ENCODE measurements around the gene NUP153. TPM values are rescaled to one million over a fixed set of nuclear protein-coding genes. Genes with fewer than 3 reads are reported as not detected.

Gene NUP153
- total and polyA plus RNA-seq, 2 of the 8 experiments (the other 6 are each of a cell fraction or from before 2014, with no cell fraction given): 47.0 to 84.8 TPM

DNA sequence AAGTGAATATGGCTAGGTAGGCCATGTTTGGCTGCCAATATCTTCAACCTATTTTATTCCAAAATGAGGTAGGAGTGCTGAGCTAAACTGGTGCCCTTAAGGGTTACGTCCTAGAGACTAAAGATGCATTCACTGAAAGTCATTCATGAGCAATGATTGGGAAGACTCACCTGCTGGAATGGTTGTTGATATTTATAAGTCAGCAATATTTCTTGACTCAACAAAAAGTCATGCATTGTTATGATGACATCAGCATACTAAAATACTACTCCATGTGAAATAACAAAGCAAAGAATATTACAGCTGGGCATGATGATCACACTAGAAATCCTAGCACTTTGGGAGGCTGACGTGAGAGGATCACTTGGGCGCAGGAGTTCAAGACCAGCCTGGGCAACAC, 17.6 kb upstream of the NUP153 start:
- no peak overlapping the region for H2BK12ac ChIP-seq (ENCODE audit: low read depth, low read length)
- H2BK5ac ChIP-seq (ENCODE audit: low read depth, low read length): no peak overlapping the region
- H3K23me2 ChIP-seq (ENCODE audit: low read depth, low read length): no peaks in the 10 kb centered on the region
- no peak overlapping the region for H3K4ac ChIP-seq (replicated peaks; ENCODE audit: insufficient read length, low read depth, low read length)
- H3K23ac ChIP-seq (ENCODE audit: insufficient read length): no peak overlapping the region
- ChIA-PET CTCF (ENCODE audit: partially characterized antibody) (interaction anchor here (0.9 to 1.1 kb wide), 4 partner anchors 9 to 80 kb away, joined by 3 to 4 read pairs (median 3); no protein-coding TSS in a partner anchor), POLR2A (ENCODE audit: partially characterized antibody) (no interaction called here)
- DNase-seq (ENCODE audit: low read depth in 1 of 2, low spot score in 2 of 2): no peak
- no peak overlapping the region for H4K91ac ChIP-seq (replicated peaks; ENCODE audit: insufficient read length, low read length)
- no peak overlapping the region for H3K56ac ChIP-seq (replicated peaks; ENCODE audit: insufficient read length, low read depth, low read length)
- 93% methylated on average over 3 of the region's 3 CpGs; no CpG with 5 or more reads in 1 of the 2 experiments for WGBS, 2 experiments (ENCODE audit: extremely low coverage in 1 of 2, insufficient coverage in 1 of 2, insufficient read length in 1 of 2, insufficient replicate concordance in 2 of 2, low coverage in 1 of 2, low lambda C conversion rate in 2 of 2, missing lambda C conversion rate in 1 of 2)
- H2BK15ac ChIP-seq (ENCODE audit: low read length): no peak overlapping the region
- H3K4me1 ChIP-seq (replicated peaks in 1 of 4; ENCODE audit: control insufficient read depth in 3 of 4, insufficient read depth in 4 of 4, low read length in 3 of 4): no peaks in the 10 kb centered on the region
- H3K9me3 ChIP-seq (ENCODE audit: insufficient read depth in 2 of 2, low read depth in 1 of 2, low read length in 1 of 2): peaks cover 0 to 3% of the 10 kb centered on the region in 2 experiments; a peak in 1 of 4 replicates
- no peak overlapping the region for H4K8ac ChIP-seq (ENCODE audit: extremely low read depth, insufficient read depth, low read length)
- no peak overlapping the region for H2BK120ac ChIP-seq (replicated peaks; ENCODE audit: low read depth, low read length)
- no peaks in the 10 kb centered on the region for H4K20me1 ChIP-seq (replicated peaks in 1 of 2; ENCODE audit: control insufficient read depth in 1 of 2, insufficient read depth in 2 of 2, low read length in 2 of 2)
- no peak overlapping the region for H3K4me2 ChIP-seq (ENCODE audit: insufficient read depth in 1 of 2, low read depth in 2 of 2, low read length in 2 of 2)
- no peak overlapping the region for H2BK20ac ChIP-seq (ENCODE audit: low read length)
- no peaks in the 10 kb centered on the region for H3K36me3 ChIP-seq (ENCODE audit: control insufficient read depth in 2 of 4, insufficient read depth in 4 of 4, low read length in 3 of 4)
- no peak overlapping the region for H3K18ac ChIP-seq (ENCODE audit: extremely low read depth, low read length)
- H3K27me3 ChIP-seq (replicated peaks in 1 of 4; ENCODE audit: control insufficient read depth in 3 of 4, extremely low read depth in 1 of 4, insufficient read depth in 3 of 4, low read length in 3 of 4): no peaks in the 10 kb centered on the region
- no peak overlapping the region for H3K27ac ChIP-seq (ENCODE audit: low read depth, low read length)
- no peak overlapping the region for H2AK5ac ChIP-seq (ENCODE audit: low read depth, low read length)
- FAIRE-seq: no peak
- no peak overlapping the region for H2AFZ ChIP-seq (ENCODE audit: low read length)
- H3K79me1 ChIP-seq (ENCODE audit: low read depth, low read length): no peaks in the 10 kb centered on the region
- H4K5ac ChIP-seq (ENCODE audit: insufficient read length, low read depth, low read length): no peak overlapping the region
- H3K79me2 ChIP-seq (ENCODE audit: control insufficient read depth in 1 of 2, insufficient read depth in 2 of 2, low read length in 2 of 2): no peaks in the 10 kb centered on the region
- no peak overlapping the region for H3K4me3 ChIP-seq (ENCODE audit: extremely low read depth in 1 of 4, insufficient read depth in 2 of 4, low read depth in 3 of 4, low read length in 4 of 4)
- no peak overlapping the region for H3K9ac ChIP-seq (replicated peaks in 1 of 4; ENCODE audit: extremely low read depth in 1 of 4, low read depth in 3 of 4, low read length in 3 of 4)
- no peak overlapping the region for H3K14ac ChIP-seq (ENCODE audit: insufficient read length)
- TF ChIP-seq ASH2L (IDR thresholded peaks at IDR 0.05; ENCODE audit: low read length): no peak
- TF ChIP-seq NANOG (IDR thresholded peaks at IDR 0.05; ENCODE audit: insufficient read depth, low read depth, low read length, poor library complexity, severe bottlenecking): no peak
- no peak for TF ChIP-seq SAP30 (IDR thresholded peaks at IDR 0.05; ENCODE audit: insufficient read depth, insufficient replicate concordance, low read length)
- TF ChIP-seq YY1 (IDR thresholded peaks at IDR 0.05; ENCODE audit: low read depth, low read length): no peak
- TF ChIP-seq CTBP2 (IDR thresholded peaks at IDR 0.05; ENCODE audit: borderline replicate concordance, insufficient read depth, insufficient read length, low read length): no peak
- no peak for TF ChIP-seq FOSL1 (IDR thresholded peaks at IDR 0.05; ENCODE audit: insufficient read depth, low read depth, low read length)
- TF ChIP-seq, protein P1, sequence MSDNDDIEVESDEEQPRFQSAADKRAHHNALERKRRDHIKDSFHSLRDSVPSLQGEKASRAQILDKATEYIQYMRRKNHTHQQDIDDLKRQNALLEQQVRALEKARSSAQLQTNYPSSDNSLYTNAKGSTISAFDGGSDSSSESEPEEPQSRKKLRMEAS (IDR thresholded peaks at IDR 0.05): no peak
- TF ChIP-seq, protein P2, sequence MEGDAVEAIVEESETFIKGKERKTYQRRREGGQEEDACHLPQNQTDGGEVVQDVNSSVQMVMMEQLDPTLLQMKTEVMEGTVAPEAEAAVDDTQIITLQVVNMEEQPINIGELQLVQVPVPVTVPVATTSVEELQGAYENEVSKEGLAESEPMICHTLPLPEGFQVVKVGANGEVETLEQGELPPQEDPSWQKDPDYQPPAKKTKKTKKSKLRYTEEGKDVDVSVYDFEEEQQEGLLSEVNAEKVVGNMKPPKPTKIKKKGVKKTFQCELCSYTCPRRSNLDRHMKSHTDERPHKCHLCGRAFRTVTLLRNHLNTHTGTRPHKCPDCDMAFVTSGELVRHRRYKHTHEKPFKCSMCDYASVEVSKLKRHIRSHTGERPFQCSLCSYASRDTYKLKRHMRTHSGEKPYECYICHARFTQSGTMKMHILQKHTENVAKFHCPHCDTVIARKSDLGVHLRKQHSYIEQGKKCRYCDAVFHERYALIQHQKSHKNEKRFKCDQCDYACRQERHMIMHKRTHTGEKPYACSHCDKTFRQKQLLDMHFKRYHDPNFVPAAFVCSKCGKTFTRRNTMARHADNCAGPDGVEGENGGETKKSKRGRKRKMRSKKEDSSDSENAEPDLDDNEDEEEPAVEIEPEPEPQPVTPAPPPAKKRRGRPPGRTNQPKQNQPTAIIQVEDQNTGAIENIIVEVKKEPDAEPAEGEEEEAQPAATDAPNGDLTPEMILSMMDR (IDR thresholded peaks at IDR 0.05; ENCODE audit: control extremely low read depth in 1 of 3, insufficient read depth in 1 of 3, low read depth in 1 of 3, low read length in 3 of 3): no peak
- no peak for TF ChIP-seq TAF7 (optimal IDR thresholded peaks at IDR 0.05; ENCODE audit: borderline replicate concordance, low read depth, low read length)
- no peak for TF ChIP-seq TAF1 (IDR thresholded peaks at IDR 0.05; ENCODE audit: low read depth, low read length)
- no peak for TF ChIP-seq SIN3A (conservative IDR thresholded peaks at IDR 0.05 in 1 of 2, IDR thresholded peaks at IDR 0.05 in 1 of 2; ENCODE audit: low read depth in 1 of 2, low read length in 2 of 2)
